ENCODE results near the gene OR10G3.

GRCh38 chr14:21572604-21573003 lies 7.3 kb downstream of the OR10G3 start:
- no peak for TF ChIP-seq EP300 (IDR thresholded peaks at IDR 0.05)
- no peak for TF ChIP-seq CTCF (IDR thresholded peaks at IDR 0.05)
